ENCODE measurements around the gene CHRNA4. TPM values are rescaled to one million over a fixed set of nuclear protein-coding genes. Genes with fewer than 3 reads are reported as not detected.
A peak's percentile ranks its signal among the peaks of the same experiment; 100 is the strongest.

Gene CHRNA4
- total and polyA plus RNA-seq, 11 donors, result 0.06 to 1.5 (median 0.37) TPM; not detected in 5

DNA sequence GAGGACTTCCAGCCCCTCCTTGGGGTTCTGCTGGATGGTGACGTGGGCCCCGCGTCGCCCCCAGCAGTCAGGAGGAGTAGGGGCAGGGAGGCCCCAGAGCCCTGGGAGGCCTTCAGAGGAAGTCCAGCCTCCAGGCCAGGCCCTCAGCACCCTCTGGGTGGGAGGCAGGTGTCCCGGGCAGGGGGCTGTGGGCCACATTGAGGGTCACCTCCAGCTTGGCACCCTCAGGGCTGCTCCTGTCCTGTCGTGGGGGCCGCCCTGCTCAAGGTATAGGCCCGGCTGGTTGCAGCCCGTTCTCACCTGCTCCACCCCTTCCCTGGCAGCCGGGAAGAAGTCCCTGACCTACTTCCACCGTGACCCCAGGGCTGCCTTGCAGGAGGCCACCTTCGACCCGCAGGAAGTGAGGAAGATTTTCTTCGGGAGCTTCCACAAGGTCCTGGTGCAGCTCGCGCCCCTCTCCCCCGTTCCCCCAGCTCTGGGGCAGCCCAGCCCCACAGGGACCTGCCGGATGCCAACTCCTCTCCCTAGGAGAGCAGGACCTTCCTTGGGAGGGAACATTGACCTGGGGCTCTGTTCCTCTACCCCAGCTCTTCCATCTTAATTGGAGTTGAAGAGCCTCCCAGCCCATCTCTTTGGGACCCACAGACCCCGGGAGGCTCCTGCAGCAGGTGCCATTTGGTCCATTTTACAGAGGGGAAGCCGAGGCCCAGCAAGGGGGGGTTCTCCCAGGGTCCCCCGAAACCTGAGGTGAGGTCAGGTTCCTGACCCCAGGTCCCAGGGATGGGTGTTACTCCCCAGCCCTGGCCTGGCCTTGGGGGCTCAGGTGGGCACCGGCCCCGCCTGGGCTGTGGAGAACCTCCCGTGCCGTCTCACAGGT is 41.7 kb downstream of the CHRNA4 start:
- intact Hi-C loops (cut with DNase I), result no loop called here
- Histone ChIP-seq H3K9me3 (no peaks in the 10 kb centered on the region), H3K36me3 (no peaks in the 10 kb centered on the region), H3K4me3 (no peak overlapping the region), H3K27ac (no peak overlapping the region), H3K4me1 (no peaks in the 10 kb centered on the region), H3K27me3 (peaks cover 0 to 33% (median 0%) of the 10 kb centered on the region in 9 donors)
- ATAC-seq, result no peak
- WGBS, 4 donors, result 74 to 83% (median 81%) methylated on average over 20 to 25 of the region's 25 CpGs
- DNase-seq, result peak in 3 of 5 donors; percentile 17 to 54 (median 17)
- TF ChIP-seq, protein P1, sequence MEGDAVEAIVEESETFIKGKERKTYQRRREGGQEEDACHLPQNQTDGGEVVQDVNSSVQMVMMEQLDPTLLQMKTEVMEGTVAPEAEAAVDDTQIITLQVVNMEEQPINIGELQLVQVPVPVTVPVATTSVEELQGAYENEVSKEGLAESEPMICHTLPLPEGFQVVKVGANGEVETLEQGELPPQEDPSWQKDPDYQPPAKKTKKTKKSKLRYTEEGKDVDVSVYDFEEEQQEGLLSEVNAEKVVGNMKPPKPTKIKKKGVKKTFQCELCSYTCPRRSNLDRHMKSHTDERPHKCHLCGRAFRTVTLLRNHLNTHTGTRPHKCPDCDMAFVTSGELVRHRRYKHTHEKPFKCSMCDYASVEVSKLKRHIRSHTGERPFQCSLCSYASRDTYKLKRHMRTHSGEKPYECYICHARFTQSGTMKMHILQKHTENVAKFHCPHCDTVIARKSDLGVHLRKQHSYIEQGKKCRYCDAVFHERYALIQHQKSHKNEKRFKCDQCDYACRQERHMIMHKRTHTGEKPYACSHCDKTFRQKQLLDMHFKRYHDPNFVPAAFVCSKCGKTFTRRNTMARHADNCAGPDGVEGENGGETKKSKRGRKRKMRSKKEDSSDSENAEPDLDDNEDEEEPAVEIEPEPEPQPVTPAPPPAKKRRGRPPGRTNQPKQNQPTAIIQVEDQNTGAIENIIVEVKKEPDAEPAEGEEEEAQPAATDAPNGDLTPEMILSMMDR (IDR thresholded peaks at IDR 0.05), result no peak
- TF ChIP-seq POLR2A (IDR thresholded peaks at IDR 0.05), result no peak

DNA sequence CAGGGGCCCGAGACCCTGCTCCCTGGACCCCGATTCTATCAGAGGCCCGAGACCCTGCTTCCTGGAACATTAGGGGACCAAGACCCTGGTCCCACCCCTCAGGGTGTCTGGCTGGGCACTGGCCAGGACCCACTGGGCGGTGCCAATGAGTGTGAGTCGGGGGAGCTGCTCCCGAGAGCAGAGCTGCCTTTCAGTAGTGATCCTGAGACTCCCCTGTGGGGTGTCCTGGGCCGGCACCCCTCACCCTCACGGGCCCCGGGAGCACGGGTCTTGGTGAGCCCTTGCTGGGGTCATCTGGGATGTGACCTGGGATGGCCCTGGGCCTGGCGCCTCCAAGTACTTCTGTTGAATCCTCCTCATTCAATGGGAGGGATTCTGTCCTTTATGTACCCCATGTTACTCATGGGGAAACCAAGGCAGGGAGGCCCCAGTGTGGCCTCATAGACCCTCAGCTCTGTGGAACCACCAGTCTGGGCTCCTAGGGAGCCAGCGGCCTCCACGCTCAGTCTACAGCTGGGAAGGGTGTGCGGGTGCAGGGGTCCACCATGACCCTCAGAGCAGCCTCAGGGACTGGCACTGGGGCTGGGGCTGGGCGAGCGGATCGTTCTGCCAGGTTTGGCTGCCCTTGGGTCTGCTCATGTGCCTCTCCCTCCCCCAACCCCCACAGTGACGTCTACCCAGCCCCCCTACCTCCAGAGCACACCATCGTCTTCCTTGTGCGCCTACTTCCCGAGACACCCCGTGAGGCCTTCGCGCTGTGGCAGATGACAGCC is 42.6 kb downstream of the CHRNA4 start:
- ATAC-seq (no peak), DNase-seq (peak in 2 of 5 donors; percentile 14 to 48)
- intact Hi-C loops (cut with DNase I), result no loop called here
- Histone ChIP-seq H3K4me1 (peaks cover 0 to 4% (median 0%) of the 10 kb centered on the region in 12 donors), H3K36me3 (no peaks in the 10 kb centered on the region), H3K27me3 (peaks cover 0 to 33% (median 0%) of the 10 kb centered on the region in 9 donors), H3K4me3 (no peak overlapping the region), H3K9me3 (no peaks in the 10 kb centered on the region), H3K27ac (no peak overlapping the region)
- WGBS, 4 donors, result 84 to 93% (median 88%) methylated on average over 14 to 24 of the region's 24 CpGs
- TF ChIP-seq, protein P1 (IDR thresholded peaks at IDR 0.05), result no peak
- no peak for TF ChIP-seq POLR2A (IDR thresholded peaks at IDR 0.05)

DNA sequence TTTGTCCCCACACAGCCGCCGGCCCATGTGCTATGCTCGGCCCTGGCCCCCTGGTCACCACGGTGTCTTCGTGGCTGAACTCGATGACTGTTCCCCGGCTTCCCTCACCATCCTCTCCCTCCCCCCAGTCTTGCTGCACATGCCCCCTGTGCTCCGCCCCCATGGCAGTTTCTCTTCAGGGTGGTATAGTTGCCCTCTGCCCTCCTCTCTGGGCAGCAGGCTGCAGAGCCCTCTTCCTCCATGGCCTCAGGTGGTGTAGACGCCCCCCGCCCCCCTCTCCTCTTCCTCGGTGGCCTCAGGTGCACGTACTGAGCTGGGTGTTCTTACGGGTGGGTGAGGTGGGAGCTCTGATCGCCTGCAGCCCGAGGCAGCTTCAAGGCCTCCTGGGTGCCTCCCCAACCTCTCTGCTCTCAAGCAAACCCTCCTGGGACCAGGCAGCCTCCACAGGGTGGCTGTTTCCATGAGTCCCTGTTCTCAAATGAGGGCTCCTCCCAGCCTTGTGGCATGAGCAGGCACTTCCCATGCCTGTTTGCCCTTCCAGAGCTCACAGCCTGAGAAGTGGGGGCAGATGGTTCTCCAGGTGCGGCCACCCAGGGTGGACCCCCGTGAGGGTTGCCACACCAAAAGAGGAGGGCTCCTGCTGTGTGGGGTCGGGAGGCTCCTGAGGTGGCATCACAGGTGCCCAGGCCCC is 43.4 kb downstream of the CHRNA4 start:
- H3K4me3 ChIP-seq, result no peak overlapping the region
- TF ChIP-seq POLR2A (IDR thresholded peaks at IDR 0.05), result no peak
- TF ChIP-seq, protein P1 (IDR thresholded peaks at IDR 0.05), result no peak
- 81 to 86% (median 83%) methylated on average over 17 to 18 of the region's 18 CpGs for WGBS, 4 donors
- H3K27ac ChIP-seq, result no peak overlapping the region
- H3K4me1 ChIP-seq, result peaks cover 0 to 7% (median 0%) of the 10 kb centered on the region in 12 donors
- no peaks in the 10 kb centered on the region for H3K9me3 ChIP-seq
- peak in 3 of 5 donors; percentile 9 to 47 (median 24) for DNase-seq
- peaks cover 0 to 29% (median 0%) of the 10 kb centered on the region in 9 donors for H3K27me3 ChIP-seq
- no peak for ATAC-seq
- intact Hi-C loops (cut with DNase I), result no loop called here
- H3K36me3 ChIP-seq, result no peaks in the 10 kb centered on the region
